AG04450 (cell line): ENCODE measurements around the gene UBL4A. TPM values are rescaled to one million over a fixed set of nuclear protein-coding genes. Genes with fewer than 3 reads are reported as not detected.

Experiments
- CTCF ChIA-PET: fragments of 300-600, 350-600 bp; formaldehyde crosslinking; extraction: SDS; loops from one replicate; lab custom pipeline; 2022; ENCODE audit warnings: antibody characterized with exemption, inconsistent platforms; lab: Charles Lee
- POLR2A ChIA-PET: fragments of 350-600 bp; formaldehyde crosslinking; extraction: SDS; loops from one replicate; lab custom pipeline; 2021; ENCODE audit warnings: antibody characterized with exemption, inconsistent platforms; lab: Yijun Ruan, JAX
- DNase-seq: peaks from one replicate; pipeline ENCODE4 v3.0.0-alpha.2; 2011; ENCODE audit warnings: low read depth, low spot score
- H3K27ac ChIP-seq: one replicate; pipeline ENCODE4 v1.5.1; 2012; ENCODE audit warnings: low read depth, low read length, control low read depth
- H3K27me3 ChIP-seq: one replicate; pipeline ENCODE4 v1.6.0; 2012; ENCODE audit warnings: low read length; ENCODE audit not compliant: control insufficient read depth, insufficient read depth
- H3K4me3 ChIP-seq: 2 replicates; pipeline ENCODE4 v1.5.1; 2011; ENCODE audit warnings: mild to moderate bottlenecking, low read depth, low read length, control low read depth
- H3K9me3 ChIP-seq: 2 replicates; pipeline ENCODE4 v1.5.1; 2012; ENCODE audit warnings: low read length; ENCODE audit not compliant: control insufficient read depth, insufficient read depth
- polyA plus RNA-seq: library from polyadenylated mRNA; depleted of rRNA; stranded (reverse); fragments of >200 nt; gene quantifications from 2 replicates; pipeline ENCODE4 v1.2.3, GENCODE V29; 2011
- TF ChIP-seq, protein P1 (sequence below): IDR thresholded peaks from 2 replicates; pipeline ENCODE4 v1.5.1; 2011; ENCODE audit warnings: low read depth, low read length, control low read depth, inconsistent platforms

The UBL4A gene
- polyA plus RNA-seq, 1 experiment = 17.4 TPM

DNA sequence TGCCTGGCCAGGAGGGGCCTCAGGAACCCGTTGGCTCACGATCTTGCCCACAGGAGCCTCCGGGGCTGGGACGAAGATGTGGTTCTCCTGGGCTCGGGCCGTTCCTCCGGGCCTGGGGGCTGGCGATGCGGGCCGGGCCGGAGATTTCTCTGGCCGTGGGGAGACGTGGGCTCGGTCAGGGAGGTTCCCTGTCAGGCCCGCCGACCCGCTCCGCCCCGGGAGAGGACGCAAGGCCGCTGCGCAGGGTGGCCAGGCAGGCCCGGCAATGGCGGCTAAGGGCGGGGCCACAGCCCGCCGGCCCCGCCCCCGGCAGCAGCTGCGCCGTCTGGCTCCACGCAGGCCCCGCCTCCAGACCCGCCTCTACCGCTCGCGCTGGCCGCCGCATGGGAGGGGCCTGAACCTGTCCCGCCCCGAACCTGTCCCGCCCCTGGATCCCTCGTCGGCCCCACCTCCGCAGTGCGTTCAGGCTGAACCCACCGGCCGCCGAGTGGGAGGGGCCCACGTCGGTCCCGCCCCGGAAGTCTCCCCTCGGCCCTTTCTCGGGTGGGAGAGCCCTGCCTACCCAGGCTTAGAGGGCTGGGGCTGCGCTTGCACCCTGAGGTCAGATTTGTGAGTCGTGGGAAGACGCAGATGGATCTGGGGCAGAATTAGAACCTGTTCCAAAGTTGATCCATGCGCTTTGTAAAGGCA lies 29.7 kb upstream of the UBL4A start, which contains the start of gene FAM3A:
TSS of gene FAM3A (minus strand) at position 267 of the 690 bp plus-strand sequence. CDS start 460 bp downstream, outside the sequence.
- ChIA-PET POLR2A (interaction anchor here (0.8 to 2.7 kb wide), 3 partner anchors 11 to 37 kb away, joined by 3 to 12 read pairs (median 5); partner anchors contain the start of genes LAGE3 and SLC10A3), CTCF (interaction anchor here (2.9 kb wide), 1 partner anchor 11 kb away, joined by 12 read pairs; no protein-coding TSS in a partner anchor)
- Histone ChIP-seq H3K9me3 (no peaks in the 10 kb centered on the region), H3K4me3 (peak within 1 kb of the TSS; percentile 68), H3K27me3 (no peaks in the 10 kb centered on the region), H3K27ac (peak within 1 kb of the TSS; percentile 81)
- peak; percentile 73 for DNase-seq
- TF ChIP-seq, protein P1, sequence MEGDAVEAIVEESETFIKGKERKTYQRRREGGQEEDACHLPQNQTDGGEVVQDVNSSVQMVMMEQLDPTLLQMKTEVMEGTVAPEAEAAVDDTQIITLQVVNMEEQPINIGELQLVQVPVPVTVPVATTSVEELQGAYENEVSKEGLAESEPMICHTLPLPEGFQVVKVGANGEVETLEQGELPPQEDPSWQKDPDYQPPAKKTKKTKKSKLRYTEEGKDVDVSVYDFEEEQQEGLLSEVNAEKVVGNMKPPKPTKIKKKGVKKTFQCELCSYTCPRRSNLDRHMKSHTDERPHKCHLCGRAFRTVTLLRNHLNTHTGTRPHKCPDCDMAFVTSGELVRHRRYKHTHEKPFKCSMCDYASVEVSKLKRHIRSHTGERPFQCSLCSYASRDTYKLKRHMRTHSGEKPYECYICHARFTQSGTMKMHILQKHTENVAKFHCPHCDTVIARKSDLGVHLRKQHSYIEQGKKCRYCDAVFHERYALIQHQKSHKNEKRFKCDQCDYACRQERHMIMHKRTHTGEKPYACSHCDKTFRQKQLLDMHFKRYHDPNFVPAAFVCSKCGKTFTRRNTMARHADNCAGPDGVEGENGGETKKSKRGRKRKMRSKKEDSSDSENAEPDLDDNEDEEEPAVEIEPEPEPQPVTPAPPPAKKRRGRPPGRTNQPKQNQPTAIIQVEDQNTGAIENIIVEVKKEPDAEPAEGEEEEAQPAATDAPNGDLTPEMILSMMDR = no peak

DNA sequence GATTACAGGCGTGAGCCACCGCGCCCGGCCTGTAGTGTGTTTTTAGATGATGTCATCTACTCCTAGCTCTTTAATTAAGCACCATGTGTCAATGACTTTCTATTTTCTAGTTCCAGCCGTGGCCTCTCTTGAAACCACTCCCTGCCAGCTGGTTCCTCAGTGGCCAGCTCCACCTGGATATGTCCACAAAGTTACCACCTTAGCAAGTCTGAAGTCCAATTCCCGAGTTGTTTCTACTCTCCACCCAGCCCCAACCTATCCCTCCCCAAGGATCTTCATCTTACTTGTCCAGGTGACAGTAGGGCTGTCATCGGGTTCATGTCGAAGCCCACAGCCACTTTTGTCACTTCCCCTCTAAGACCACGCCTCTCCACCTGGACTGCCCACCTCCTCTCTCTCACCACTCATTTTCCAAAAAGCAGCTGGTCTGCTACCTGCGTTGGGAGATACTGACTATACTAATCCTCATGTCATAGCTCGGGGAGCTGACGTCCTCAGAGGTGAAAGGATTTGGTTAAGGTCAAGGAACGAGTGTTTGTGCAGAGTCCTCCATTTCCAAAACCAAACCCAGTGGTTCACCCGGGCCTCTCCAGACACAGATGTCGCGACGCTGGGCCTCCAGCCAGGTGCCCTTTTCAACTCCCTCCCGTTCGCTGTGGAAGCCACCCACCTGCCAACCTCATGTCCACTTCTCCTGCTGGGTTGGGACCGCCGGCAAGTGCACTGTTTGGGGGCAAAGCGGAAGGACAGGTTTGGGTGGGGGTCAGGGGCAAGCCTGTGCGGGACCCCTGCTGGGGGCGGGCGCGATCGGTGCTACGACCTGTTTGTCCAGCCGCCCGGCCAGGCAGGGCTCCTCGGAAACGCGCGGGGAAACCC lies 28.9 kb upstream of the UBL4A start:
- ChIA-PET POLR2A (interaction anchor here (1.3 to 2.7 kb wide), 2 partner anchors 12 to 25 kb away, joined by 5 to 12 read pairs; partner anchors contain the start of gene SLC10A3), CTCF (no interaction called here)
- no peak for DNase-seq
- H3K27me3 ChIP-seq = no peaks in the 10 kb centered on the region
- peak overlapping the region; percentile 47 for H3K27ac ChIP-seq
- H3K4me3 ChIP-seq = peak overlapping the region; percentile 68
- H3K9me3 ChIP-seq = no peaks in the 10 kb centered on the region
- TF ChIP-seq, protein P1 = no peak

DNA sequence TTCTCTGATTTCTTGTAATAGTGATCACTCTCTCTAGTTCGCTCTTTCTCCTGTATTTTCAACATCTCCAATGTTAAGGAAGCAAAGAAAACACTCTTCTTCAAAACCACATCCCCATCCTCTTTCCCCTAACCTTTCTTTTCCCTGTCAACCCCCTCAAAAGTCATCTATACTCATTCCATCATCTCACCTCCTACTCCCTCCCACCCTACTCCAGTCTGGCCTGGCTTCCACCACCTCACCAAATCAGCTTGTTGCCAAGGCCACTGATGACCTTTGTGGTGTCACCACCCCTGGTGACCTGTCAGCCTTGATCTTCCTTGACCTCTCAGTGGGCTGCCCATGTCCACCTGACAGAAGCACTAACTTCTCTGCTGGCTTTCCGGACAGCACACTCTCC lies 27.3 kb upstream of the UBL4A start:
- ChIA-PET CTCF (interaction anchor here (0.8 kb wide), 1 partner anchor 115 kb away, joined by 3 read pairs; no protein-coding TSS in a partner anchor), POLR2A (no interaction called here)
- H3K27ac ChIP-seq = no peak overlapping the region
- H3K27me3 ChIP-seq = no peaks in the 10 kb centered on the region
- no peak overlapping the region for H3K4me3 ChIP-seq
- no peaks in the 10 kb centered on the region for H3K9me3 ChIP-seq
- TF ChIP-seq, protein P1 = no peak
- DNase-seq = no peak

DNA sequence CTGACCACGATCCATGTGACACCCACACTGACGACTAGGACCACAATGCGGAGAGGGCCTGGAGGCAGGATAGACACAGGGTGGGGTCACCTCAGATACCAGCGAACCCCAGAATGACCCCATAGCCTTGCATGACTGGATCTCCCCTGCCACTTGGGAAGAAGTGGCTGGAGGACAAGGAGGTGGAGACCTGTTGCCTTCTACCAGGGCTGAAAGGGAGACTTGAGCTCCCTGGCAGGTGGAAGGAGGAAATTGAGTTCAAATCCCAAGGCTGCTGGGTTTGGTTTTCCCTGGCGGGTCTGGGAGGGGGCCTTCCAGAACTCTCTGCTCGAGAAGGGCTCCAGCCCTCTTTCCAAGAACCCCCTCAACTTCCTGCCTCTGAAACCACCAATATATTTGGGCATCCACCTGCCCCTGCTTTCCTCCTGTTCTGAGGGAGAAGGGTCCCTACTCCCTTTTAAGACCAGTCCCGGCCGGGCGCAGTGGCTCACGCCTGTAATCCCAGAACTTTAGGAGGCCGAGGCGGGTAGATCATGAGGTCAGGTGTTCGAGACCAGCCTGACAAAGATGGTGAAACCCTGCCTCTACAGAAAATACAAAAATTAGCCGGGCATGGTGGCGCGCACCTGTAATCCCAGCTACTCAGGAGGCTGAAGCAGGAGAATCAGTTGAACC lies 26.6 kb upstream of the UBL4A start:
- no peaks in the 10 kb centered on the region for H3K9me3 ChIP-seq
- POLR2A ChIA-PET = no interaction called here
- CTCF ChIA-PET = interaction anchor here (0.8 kb wide), 1 partner anchor 114 kb away, joined by 3 read pairs; no protein-coding TSS in a partner anchor
- no peaks in the 10 kb centered on the region for H3K27me3 ChIP-seq
- DNase-seq = no peak
- H3K27ac ChIP-seq = no peak overlapping the region
- TF ChIP-seq, protein P1 = no peak
- H3K4me3 ChIP-seq = no peak overlapping the region
